Neuronal stem cell (in vitro differentiated cells): Measurements from ENCODE around the gene FKBP9.
"Not testable (repeated sequence)": the region's sequence is repeated elsewhere in the genome, so short reads cannot be mapped to it uniquely, and the experiment has no call there.

Experiments
- DNase-seq: peaks from one replicate; pipeline ENCODE4 v3.0.0-alpha.2; 2013; ENCODE audit warnings: low spot score
- H2AFZ ChIP-seq: one replicate; pipeline ENCODE4 v1.6.1; 2013; ENCODE audit warnings: mild to moderate bottlenecking, low read length, inconsistent platforms
- H2AK5ac ChIP-seq: 2 replicates; pipeline ENCODE4 v1.6.1; 2013; ENCODE audit warnings: low read depth, mild to moderate bottlenecking, inconsistent platforms, low read length, moderate library complexity, mixed read lengths
- H2BK120ac ChIP-seq: 2 replicates; pipeline ENCODE4 v1.6.1; 2013; ENCODE audit warnings: low read depth, mild to moderate bottlenecking, inconsistent platforms, low read length, moderate library complexity, mixed read lengths
- H2BK12ac ChIP-seq: one replicate; pipeline ENCODE4 v1.6.1; 2013; ENCODE audit warnings: low read length, inconsistent platforms
- H2BK15ac ChIP-seq: 2 replicates; pipeline ENCODE4 v1.6.1; 2013; ENCODE audit warnings: mild to moderate bottlenecking, low read length, inconsistent platforms, mixed read lengths
- H2BK5ac ChIP-seq: one replicate; pipeline ENCODE4 v1.6.1; 2013; ENCODE audit warnings: inconsistent platforms, mild to moderate bottlenecking, low read length, moderate library complexity
- H3K14ac ChIP-seq: one replicate; pipeline ENCODE4 v1.6.1; 2013; ENCODE audit warnings: low read length, inconsistent platforms
- H3K18ac ChIP-seq: 2 replicates; pipeline ENCODE4 v1.6.1; 2013; ENCODE audit warnings: low read length, inconsistent platforms
- H3K23ac ChIP-seq: 2 replicates; pipeline ENCODE4 v1.6.1; 2013; ENCODE audit warnings: low read depth, mild to moderate bottlenecking, mixed read lengths, low read length, inconsistent platforms; ENCODE audit not compliant: poor library complexity
- H3K27ac ChIP-seq: replicated peaks from 3 replicates; pipeline ENCODE4 v1.5.1; 2013; ENCODE audit warnings: low read length, inconsistent platforms
- H3K27me3 ChIP-seq, 3 experiments: 2 replicates each; pipeline ENCODE4 v1.6.1; 2013; ENCODE audit warnings: low read length in 3 of 3, mild to moderate bottlenecking in 2 of 3, inconsistent platforms in 1 of 3, low read depth in 1 of 3, mixed read lengths in 1 of 3, moderate library complexity in 1 of 3; ENCODE audit not compliant: control insufficient read depth in 3 of 3, insufficient read depth in 3 of 3
- H3K36me3 ChIP-seq, 2 donors: replicated peaks in 1 of 2; 2 replicates each; pipeline ENCODE4 v1.6.1; 2013; ENCODE audit warnings: low read length in 2 of 2; ENCODE audit not compliant: control insufficient read depth in 2 of 2, insufficient read depth in 2 of 2
- H3K4ac ChIP-seq: 2 replicates; pipeline ENCODE4 v1.6.1; 2013; ENCODE audit warnings: inconsistent platforms, mild to moderate bottlenecking, low read length, moderate library complexity
- H3K4me1 ChIP-seq, 2 donors: 1 replicate in 1 of 2; 2 replicates in 1 of 2; pipeline ENCODE4 v1.6.1; 2013; ENCODE audit warnings: low read length in 2 of 2, low read depth in 1 of 2; ENCODE audit not compliant: control insufficient read depth in 2 of 2, insufficient read depth in 1 of 2
- H3K4me2 ChIP-seq: one replicate; pipeline ENCODE4 v1.6.1; 2013; ENCODE audit warnings: mild to moderate bottlenecking, low read length, inconsistent platforms; ENCODE audit not compliant: insufficient read depth, poor library complexity, severe bottlenecking
- H3K4me3 ChIP-seq, 2 donors: 2 replicates each; pipeline ENCODE4 v1.5.1; 2013; ENCODE audit warnings: low read length in 2 of 2, mild to moderate bottlenecking in 2 of 2, inconsistent platforms in 1 of 2, moderate library complexity in 1 of 2
- H3K79me1 ChIP-seq: one replicate; pipeline ENCODE4 v1.6.1; 2013; ENCODE audit warnings: low read depth, mild to moderate bottlenecking, inconsistent platforms, low read length, moderate library complexity
- H3K9ac ChIP-seq: one replicate; pipeline ENCODE4 v1.6.1; 2013; ENCODE audit warnings: mild to moderate bottlenecking, low read depth, low read length, inconsistent platforms; ENCODE audit not compliant: poor library complexity
- H3K9me3 ChIP-seq, 2 donors: replicated peaks in 1 of 2; 2 replicates each; pipeline versions ENCODE3 to v1.6.1; 2013; ENCODE audit warnings: low read length in 2 of 2, mild to moderate bottlenecking in 2 of 2, inconsistent platforms in 1 of 2, low read depth in 1 of 2, mixed read lengths in 1 of 2, moderate library complexity in 1 of 2; ENCODE audit not compliant: control insufficient read depth in 2 of 2, insufficient read depth in 1 of 2
- H4K8ac ChIP-seq: one replicate; pipeline ENCODE4 v1.6.1; 2013; ENCODE audit warnings: low read depth, mild to moderate bottlenecking, inconsistent platforms, low read length, moderate library complexity
- H4K91ac ChIP-seq: one replicate; pipeline ENCODE4 v1.6.1; 2013; ENCODE audit warnings: low read length, low read depth, mild to moderate bottlenecking, inconsistent platforms; ENCODE audit not compliant: poor library complexity
- WGBS, 2 donors: extraction: QIAGEN DNeasy Blood & Tissue Kit; methylation state at CpG; one replicate each; pipeline ENCODE4 v1.1.7; 2013; ENCODE audit warnings: missing lambda C conversion rate in 2 of 2, mixed read lengths in 1 of 2; ENCODE audit not compliant: insufficient read length in 2 of 2, insufficient replicate concordance in 1 of 2; ENCODE audit errors: extremely low coverage in 2 of 2; 5-methylcytosine and 5-hydroxymethylcytosine counted together

FKBP9 gene

DNA sequence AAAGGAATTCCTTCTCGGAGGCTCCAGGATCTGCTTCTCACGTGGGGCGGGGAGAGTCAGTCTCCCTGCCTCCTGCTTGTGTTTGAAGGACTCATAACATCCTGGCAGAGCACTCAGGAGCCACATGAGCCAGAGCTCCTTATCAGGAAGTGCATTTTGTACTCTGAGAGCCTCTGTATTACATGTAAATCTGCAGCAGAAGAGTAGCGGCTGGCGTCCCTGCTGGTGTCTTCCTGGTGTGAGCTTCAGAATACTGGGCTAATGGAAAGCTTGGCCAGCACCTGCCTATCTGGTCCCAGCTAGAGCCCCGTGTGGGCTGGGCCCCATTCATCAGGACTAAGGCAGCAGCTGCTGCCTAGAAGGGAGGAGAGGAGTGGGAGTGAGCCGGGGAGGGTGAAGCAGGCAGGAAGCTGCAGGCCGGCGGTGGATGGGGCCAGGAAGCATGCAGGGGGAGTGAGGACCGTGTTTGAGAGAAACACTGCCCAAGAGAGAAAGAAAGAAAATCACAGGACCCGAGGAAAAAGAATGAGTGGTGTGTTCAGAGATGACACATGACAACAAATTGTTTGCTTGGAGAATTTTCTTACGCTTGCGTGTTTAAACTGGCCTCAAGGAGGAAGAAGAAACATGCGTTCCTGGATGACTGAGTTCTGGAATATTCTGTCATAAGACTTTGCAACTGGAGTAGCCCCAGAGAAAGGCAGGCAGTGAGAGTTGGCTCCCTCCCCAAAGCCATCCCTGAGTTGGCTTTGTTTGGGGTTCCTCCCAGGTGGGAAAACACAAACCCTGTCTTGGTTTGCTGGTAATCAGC lies 41.3 kb downstream of the FKBP9 start:
- not testable (repeated sequence) for H3K36me3 ChIP-seq, H2AK5ac ChIP-seq, H3K9me3 ChIP-seq, H4K8ac ChIP-seq, H2BK15ac ChIP-seq, H2BK12ac ChIP-seq, H3K14ac ChIP-seq, H3K23ac ChIP-seq, H3K4me1 ChIP-seq, H3K4ac ChIP-seq, H3K9ac ChIP-seq, H3K4me2 ChIP-seq, H3K18ac ChIP-seq, H3K79me1 ChIP-seq, H2BK5ac ChIP-seq, H4K91ac ChIP-seq, H3K27me3 ChIP-seq, H2BK120ac ChIP-seq
- Histone ChIP-seq H3K4me3 (peak overlapping the region in 1 of 2 donors; percentile 28), H3K27ac (peak overlapping the region; percentile 31), H2AFZ (peak overlapping the region; percentile 84)
- WGBS, 2 donors: no CpG with 5 or more reads among the region's 14 CpGs
- peak; percentile 17 for DNase-seq

- not testable (repeated sequence) for H2AK5ac ChIP-seq
Observed at GRCh38 chr7:32999380-32999779, 42.1 kb downstream of the FKBP9 start.

DNA sequence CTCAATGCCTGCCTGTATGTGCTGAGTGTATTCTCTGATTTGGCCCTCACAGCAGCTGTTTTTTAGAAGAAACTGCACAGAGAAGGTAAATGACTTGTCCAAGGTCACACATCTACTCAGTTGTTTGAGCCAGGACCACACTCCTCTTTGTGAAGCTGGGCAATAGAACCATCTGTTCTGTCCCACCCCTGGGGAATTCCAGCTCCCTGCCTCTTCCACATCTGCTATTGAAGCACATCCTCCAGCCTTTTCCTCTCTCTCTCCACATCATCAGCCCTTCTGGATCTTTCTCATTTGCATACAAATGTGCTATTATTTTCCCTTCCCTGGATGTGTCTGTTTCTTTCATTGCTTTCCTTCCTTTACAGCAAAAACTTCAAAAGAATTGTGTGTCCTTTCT lies 45.9 kb downstream of the FKBP9 start:
- DNase-seq, H3K9ac ChIP-seq, H3K79me1 ChIP-seq, H3K27ac ChIP-seq, H2BK15ac ChIP-seq, H2BK12ac ChIP-seq, H3K4me1 ChIP-seq, H3K4me3 ChIP-seq, H2AK5ac ChIP-seq, H3K4me2 ChIP-seq, H2AFZ ChIP-seq, H4K8ac ChIP-seq, H4K91ac ChIP-seq, H3K27me3 ChIP-seq, H3K23ac ChIP-seq, H2BK5ac ChIP-seq, H3K9me3 ChIP-seq, H2BK120ac ChIP-seq, H3K18ac ChIP-seq, H3K4ac ChIP-seq, H3K36me3 ChIP-seq, H3K14ac ChIP-seq: not testable (repeated sequence)

More at GRCh38 chr7:32999380-32999779, 42.1 kb downstream of the FKBP9 start:
- not testable (repeated sequence) for DNase-seq, H3K79me1 ChIP-seq, H3K27ac ChIP-seq, H4K8ac ChIP-seq, H3K4me2 ChIP-seq, H2BK5ac ChIP-seq, H3K9ac ChIP-seq, H2BK15ac ChIP-seq, H3K36me3 ChIP-seq, H3K4ac ChIP-seq, H3K4me1 ChIP-seq, H3K4me3 ChIP-seq, H2BK12ac ChIP-seq, H3K23ac ChIP-seq, H4K91ac ChIP-seq, H3K9me3 ChIP-seq, H3K14ac ChIP-seq, H3K27me3 ChIP-seq, H2BK120ac ChIP-seq, H3K18ac ChIP-seq
- peak overlapping the region; percentile 84 for H2AFZ ChIP-seq
- WGBS, 2 donors: no CpG with 5 or more reads among the region's 4 CpGs

DNA sequence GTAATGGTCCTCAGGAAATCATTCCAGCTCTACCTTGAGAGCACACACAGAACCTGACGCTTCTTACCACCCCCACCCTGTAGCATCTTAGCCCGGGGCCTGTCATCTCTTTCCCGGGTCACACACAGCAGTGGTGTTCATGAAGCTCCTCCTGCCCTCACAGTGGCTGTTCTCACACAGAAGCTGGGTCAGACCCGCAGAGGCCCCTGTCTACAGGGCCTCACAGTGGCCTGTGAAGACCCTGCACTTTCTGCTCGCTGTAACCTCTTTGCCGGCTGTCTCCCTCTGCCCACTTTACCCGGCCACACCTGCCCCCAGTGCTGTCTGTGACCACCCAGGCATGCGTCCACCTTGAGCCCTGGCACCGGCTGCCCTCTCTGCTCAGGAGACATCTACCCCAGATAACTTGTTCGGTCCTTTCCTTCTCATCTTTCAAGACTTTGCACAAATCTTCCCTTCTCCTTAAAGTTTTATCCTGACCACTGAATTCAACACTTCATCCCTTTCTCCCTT lies 46.9 kb downstream of the FKBP9 start:
- not testable (repeated sequence) for H4K91ac ChIP-seq, H3K23ac ChIP-seq, H2BK15ac ChIP-seq, H3K27me3 ChIP-seq, H3K27ac ChIP-seq, H2AFZ ChIP-seq, DNase-seq, H2BK12ac ChIP-seq, H3K9ac ChIP-seq, H3K9me3 ChIP-seq, H2BK5ac ChIP-seq, H3K4me2 ChIP-seq, H2BK120ac ChIP-seq, H4K8ac ChIP-seq, H3K4ac ChIP-seq, H3K36me3 ChIP-seq, H3K79me1 ChIP-seq, H3K14ac ChIP-seq, H3K18ac ChIP-seq, H2AK5ac ChIP-seq, H3K4me1 ChIP-seq, H3K4me3 ChIP-seq
- WGBS, 2 donors: no CpG with 5 or more reads among the region's 10 CpGs
